NT2/D1 (cell line): Measurements from ENCODE around the gene TAS2R46.
"Not testable (repeated sequence)": the region's sequence is repeated elsewhere in the genome, so short reads cannot be mapped to it uniquely, and the experiment has no call there.

Source experiments
- DNase-seq: peaks from one replicate; pipeline ENCODE4 v3.0.0-alpha.2; 2011; ENCODE audit warnings: low read depth, low spot score
- H3K27me3 ChIP-seq: 2 replicates; pipeline ENCODE4 v1.6.0; 2011; ENCODE audit warnings: mild to moderate bottlenecking; ENCODE audit not compliant: insufficient read length, insufficient read depth
- H3K36me3 ChIP-seq: 2 replicates; pipeline ENCODE4 v1.6.1; 2011; ENCODE audit warnings: mild to moderate bottlenecking, low read length, mixed read lengths; ENCODE audit not compliant: insufficient read depth, insufficient read length
- H3K4me1 ChIP-seq: 2 replicates; pipeline ENCODE4 v1.5.1; 2011; ENCODE audit not compliant: insufficient read depth, insufficient read length
- H3K4me3 ChIP-seq: 2 replicates; pipeline ENCODE4 v1.5.1; 2011; ENCODE audit warnings: low read depth; ENCODE audit not compliant: insufficient read length
- H3K9ac ChIP-seq: 2 replicates; pipeline ENCODE4 v1.6.0; 2011; ENCODE audit warnings: low read depth; ENCODE audit not compliant: insufficient read length
- H3K9me3 ChIP-seq: 2 replicates; pipeline ENCODE4 v1.5.1; 2011; ENCODE audit warnings: mild to moderate bottlenecking, low read length; ENCODE audit not compliant: insufficient read depth
- SUZ12 ChIP-seq: IDR thresholded peaks from 2 replicates; pipeline ENCODE4 v1.6.1; 2011; ENCODE audit not compliant: insufficient read length, insufficient read depth; ENCODE audit errors: extremely low read depth
- YY1 ChIP-seq: IDR thresholded peaks from 2 replicates; pipeline ENCODE4 v1.6.1; 2011; ENCODE audit not compliant: insufficient read length, insufficient read depth
- ZNF274 ChIP-seq: IDR thresholded peaks from 2 replicates; pipeline ENCODE4 v1.6.1; 2011; ENCODE audit warnings: mild to moderate bottlenecking, low read depth, low read length

Gene TAS2R46, protein sequence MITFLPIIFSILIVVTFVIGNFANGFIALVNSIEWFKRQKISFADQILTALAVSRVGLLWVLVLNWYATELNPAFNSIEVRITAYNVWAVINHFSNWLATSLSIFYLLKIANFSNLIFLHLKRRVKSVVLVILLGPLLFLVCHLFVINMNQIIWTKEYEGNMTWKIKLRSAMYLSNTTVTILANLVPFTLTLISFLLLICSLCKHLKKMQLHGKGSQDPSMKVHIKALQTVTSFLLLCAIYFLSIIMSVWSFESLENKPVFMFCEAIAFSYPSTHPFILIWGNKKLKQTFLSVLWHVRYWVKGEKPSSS

DNA sequence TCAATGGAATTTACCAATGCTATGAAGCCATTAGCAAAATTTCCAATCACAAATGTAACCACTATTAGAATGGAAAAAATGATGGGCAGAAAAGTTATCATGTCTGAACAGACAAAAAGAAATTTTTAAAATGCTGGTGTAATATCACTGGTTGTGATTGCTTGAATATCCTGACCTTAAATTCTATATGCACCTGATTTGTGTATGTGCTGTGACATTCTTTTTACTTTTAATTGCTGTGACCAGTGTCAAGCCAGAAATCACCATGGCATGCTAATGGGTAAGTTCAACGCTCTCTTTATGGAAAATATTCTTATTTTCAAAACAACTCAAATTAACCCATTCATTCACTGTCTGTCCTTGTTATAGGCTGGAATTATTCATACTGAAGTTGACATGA lies at the start of gene TAS2R46:
Gene TAS2R46 (minus strand): TSS at position 101 of the 400 bp plus-strand sequence. CDS start 0 bp downstream, at position 101.
- H3K9ac ChIP-seq, H3K36me3 ChIP-seq, H3K9me3 ChIP-seq, DNase-seq, H3K27me3 ChIP-seq, H3K4me3 ChIP-seq, H3K4me1 ChIP-seq: not testable (repeated sequence)

DNA sequence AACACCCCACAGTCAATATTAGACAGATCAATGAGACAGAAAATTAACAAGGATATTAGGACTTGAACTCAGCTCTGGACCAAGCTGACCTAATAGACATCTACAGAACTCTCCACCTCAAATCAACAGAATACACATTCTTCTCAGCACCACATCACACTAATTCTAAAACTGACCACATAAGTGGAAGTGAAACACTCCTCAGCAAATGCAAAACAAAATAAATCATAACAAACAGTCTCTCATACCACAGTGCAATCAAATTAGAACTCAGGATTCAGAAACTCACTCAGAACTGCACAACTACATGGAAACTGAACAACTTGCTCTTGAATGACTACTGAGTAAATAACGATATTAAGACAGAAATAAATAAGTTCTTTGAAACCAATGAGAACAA lies 49.1 kb upstream of the TAS2R46 start:
- peaks cover 15% of the 10 kb centered on the region; the same call in 1 of the 2 replicates for H3K9me3 ChIP-seq
- H3K4me1 ChIP-seq, H3K27me3 ChIP-seq, DNase-seq, H3K9ac ChIP-seq, H3K36me3 ChIP-seq, H3K4me3 ChIP-seq: not testable (repeated sequence)

DNA sequence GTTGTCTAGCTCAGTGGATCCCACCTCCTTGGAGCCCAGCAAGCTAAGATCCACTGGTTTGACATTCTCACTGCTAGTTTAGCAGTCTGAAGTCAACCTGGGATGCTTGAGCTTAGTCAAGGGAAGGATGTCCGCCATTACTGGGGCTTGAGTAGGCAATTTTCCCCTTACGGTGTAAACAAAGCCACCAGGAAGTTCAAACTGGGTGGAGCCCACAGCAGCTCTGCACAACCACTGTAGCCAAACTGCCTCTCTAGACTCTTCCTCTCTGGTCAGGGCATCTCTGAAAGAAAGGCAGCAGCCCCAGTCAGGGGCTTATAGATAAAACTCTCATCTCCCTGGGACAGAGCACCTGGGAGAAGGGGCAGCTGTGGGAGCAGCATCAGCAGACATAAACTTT lies 46.8 kb upstream of the TAS2R46 start:
- TF ChIP-seq SUZ12 = no peak
- TF ChIP-seq YY1 = no peak
- TF ChIP-seq ZNF274 = no peak
- Histone ChIP-seq H3K4me1 (no peaks in the 10 kb centered on the region), H3K9ac (no peak overlapping the region), H3K9me3 (peaks cover 10% of the 10 kb centered on the region; the same call in 1 of the 2 replicates), H3K27me3 (no peaks in the 10 kb centered on the region), H3K36me3 (peaks cover 8% of the 10 kb centered on the region), H3K4me3 (no peak overlapping the region)
- no peak for DNase-seq

DNA sequence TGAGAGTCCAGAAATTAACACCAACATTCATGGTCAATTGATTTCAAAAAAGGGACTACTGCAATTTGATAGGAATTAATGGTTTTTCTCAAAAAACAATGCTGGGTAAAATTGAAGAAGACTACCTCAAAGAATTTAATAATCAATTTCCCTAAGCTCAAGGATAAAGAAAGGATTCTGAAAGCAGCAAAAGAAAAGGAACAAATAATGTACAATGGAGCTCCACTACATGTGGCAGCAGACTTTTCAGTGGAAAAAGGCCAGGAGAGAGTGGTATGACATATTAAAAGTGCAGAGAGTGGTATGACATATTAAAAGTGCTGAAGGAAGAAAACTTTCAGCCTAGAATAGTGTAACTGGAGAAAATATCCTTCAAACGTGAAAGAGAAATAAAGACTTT lies 45.6 kb upstream of the TAS2R46 start:
- H3K4me3 ChIP-seq = no peak overlapping the region
- H3K4me1 ChIP-seq = no peaks in the 10 kb centered on the region
- peaks cover 14% of the 10 kb centered on the region; the same call in 1 of the 2 replicates for H3K9me3 ChIP-seq
- H3K27me3 ChIP-seq = no peaks in the 10 kb centered on the region
- no peak overlapping the region for H3K9ac ChIP-seq
- no peak for DNase-seq
- TF ChIP-seq SUZ12 (no peak), ZNF274 (no peak), YY1 (no peak)
- H3K36me3 ChIP-seq = peaks cover 8% of the 10 kb centered on the region

DNA sequence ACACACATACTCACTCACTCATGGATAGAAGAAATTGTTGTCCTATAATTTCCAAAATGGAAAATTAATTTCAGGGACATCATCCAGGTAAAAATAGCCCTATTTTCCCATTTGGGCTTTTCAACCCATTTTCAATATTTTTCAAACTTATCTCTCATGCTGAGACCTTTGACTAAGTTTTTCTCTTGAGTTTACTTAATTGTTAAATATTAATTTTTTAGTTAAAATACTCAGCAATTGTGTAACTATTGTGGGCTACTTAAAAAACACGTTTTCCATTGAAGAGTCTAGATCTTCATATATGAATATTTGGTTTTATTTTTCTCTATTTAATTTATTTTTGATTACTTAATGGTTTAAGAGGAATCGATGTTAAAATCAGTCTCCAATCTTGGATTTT lies 44.2 kb upstream of the TAS2R46 start:
- TF ChIP-seq SUZ12 = no peak
- Histone ChIP-seq H3K4me1 (no peaks in the 10 kb centered on the region), H3K36me3 (peaks cover 9% of the 10 kb centered on the region), H3K4me3 (no peak overlapping the region), H3K27me3 (no peaks in the 10 kb centered on the region), H3K9ac (no peak overlapping the region), H3K9me3 (0 out of 2 replicates have a peak, but pooled peaks cover 5% of the 10 kb centered on the region)
- no peak for DNase-seq

DNA sequence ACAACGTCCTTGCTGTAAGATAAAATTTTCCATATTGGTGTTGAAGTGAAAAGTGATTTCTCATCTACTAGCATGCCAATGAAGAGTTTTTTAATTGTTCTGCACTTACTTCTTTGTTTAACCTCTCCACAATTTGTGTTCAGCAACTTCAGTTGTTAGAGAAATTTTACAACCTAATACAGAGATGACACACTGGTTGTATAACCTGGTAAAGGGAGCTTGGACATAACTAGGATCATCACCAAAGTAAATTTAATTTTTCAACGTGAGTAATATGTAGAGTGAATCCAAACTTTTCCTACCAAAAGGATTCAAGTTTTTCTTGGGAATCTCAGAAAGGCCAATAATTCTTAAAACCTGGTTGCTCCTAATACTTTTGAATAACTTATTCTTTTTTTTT lies 43.5 kb upstream of the TAS2R46 start:
- no peak for DNase-seq
- no peak overlapping the region for H3K4me3 ChIP-seq
- TF ChIP-seq ZNF274 (no peak), YY1 (no peak), SUZ12 (no peak)
- no peak overlapping the region for H3K9ac ChIP-seq
- 0 out of 2 replicates have a peak, but pooled peaks cover 4% of the 10 kb centered on the region for H3K9me3 ChIP-seq
- no peaks in the 10 kb centered on the region for H3K27me3 ChIP-seq
- H3K4me1 ChIP-seq = no peaks in the 10 kb centered on the region
- H3K36me3 ChIP-seq = peaks cover 12% of the 10 kb centered on the region

DNA sequence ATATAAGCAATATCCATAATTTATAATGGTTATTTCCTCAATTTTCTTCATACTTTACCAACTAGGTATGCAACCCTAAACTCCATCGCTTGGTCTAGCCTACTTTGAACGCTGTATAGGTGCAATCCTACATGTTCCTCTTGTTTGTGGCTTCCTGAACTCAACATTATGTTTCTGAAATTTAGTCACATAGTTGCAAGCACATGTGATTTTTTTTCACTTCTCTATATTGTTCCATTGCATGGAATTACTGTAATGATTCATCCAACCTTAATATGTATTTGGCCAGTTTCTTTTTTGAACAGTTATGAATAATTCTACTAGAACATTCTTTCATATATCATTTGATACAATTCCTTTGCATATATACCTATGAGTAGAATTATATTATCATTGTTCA lies 32.8 kb upstream of the TAS2R46 start:
- H3K9ac ChIP-seq, H3K36me3 ChIP-seq, H3K27me3 ChIP-seq, H3K4me1 ChIP-seq, DNase-seq, H3K4me3 ChIP-seq: not testable (repeated sequence)
- H3K9me3 ChIP-seq = peaks cover 13% of the 10 kb centered on the region

DNA sequence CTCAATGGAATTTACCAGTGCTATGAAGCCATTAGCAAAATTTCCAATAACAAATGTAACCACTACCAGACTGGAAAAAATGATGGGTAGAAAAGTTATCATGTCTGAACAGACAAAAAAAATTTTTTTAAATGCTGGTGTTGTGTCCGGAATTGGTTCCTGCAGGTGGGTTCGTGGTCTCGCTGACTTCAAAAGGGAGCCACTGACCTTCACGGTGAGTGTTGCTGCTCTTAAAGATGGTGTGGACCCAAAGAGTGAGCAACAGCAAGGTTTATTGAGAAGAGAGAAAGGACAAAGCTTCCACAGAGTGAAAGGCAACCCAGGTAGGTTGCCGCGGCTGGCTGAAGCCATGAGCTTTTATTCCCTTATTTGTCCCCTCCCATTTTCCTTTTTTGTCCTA lies 30.0 kb upstream of the TAS2R46 start, which contains the start of gene TAS2R43:
Gene TAS2R43 (minus strand): TSS at position 186 of the 400 bp plus-strand sequence. CDS start 84 bp downstream, at position 102.
- no peak within 1 kb of the TSS for H3K9ac ChIP-seq
- no peaks in the 10 kb centered on the region for H3K36me3 ChIP-seq
- no peaks in the 10 kb centered on the region for H3K4me1 ChIP-seq
- TF ChIP-seq ZNF274 = no peak
- TF ChIP-seq SUZ12 = no peak
- TF ChIP-seq YY1 = no peak
- no peak within 1 kb of the TSS for H3K4me3 ChIP-seq
- H3K9me3 ChIP-seq = no peaks in the 10 kb centered on the region
- H3K27me3 ChIP-seq = no peaks in the 10 kb centered on the region
- no peak for DNase-seq
